NCI-H446 treated with DMSO at 0.1 percent for 48 hours (cell line): ENCODE measurements around the gene WDR49.

ENCODE experiments used
- DNase-seq: peaks from one replicate; lab custom pipeline; 2025; lab: John Stamatoyannopoulos, UW

WDR49 gene

GRCh38 chr3:167653760-167654159 lies at the start of gene WDR49:
WDR49 (minus strand) TSS chr3:167653942; CDS start chr3:167653425, 517 bp downstream.
- no peak for DNase-seq

- DNase-seq, result no peak
Observed at GRCh38 chr3:167700926-167701325, 47.2 kb upstream of the WDR49 start.

GRCh38 chr3:167700046-167700445 lies 46.3 kb upstream of the WDR49 start:
- no peak for DNase-seq

- DNase-seq, result no peak
Observed at GRCh38 chr3:167694121-167694520, 40.4 kb upstream of the WDR49 start.

- DNase-seq, result no peak
Observed at GRCh38 chr3:167691366-167691765, 37.6 kb upstream of the WDR49 start.

GRCh38 chr3:167684388-167684993 lies 30.7 kb upstream of the WDR49 start:
- peak; percentile 3 for DNase-seq

- no peak for DNase-seq
Observed at GRCh38 chr3:167679526-167679925, 25.8 kb upstream of the WDR49 start.

- no peak for DNase-seq
Observed at GRCh38 chr3:167675848-167676247, 22.1 kb upstream of the WDR49 start.

GRCh38 chr3:167673221-167673620 lies 19.5 kb upstream of the WDR49 start:
- no peak for DNase-seq

GRCh38 chr3:167671878-167672427 lies 18.2 kb upstream of the WDR49 start:
- no peak for DNase-seq

GRCh38 chr3:167669699-167670098 lies 16.0 kb upstream of the WDR49 start:
- DNase-seq, result no peak

GRCh38 chr3:167668651-167669050 lies 14.9 kb upstream of the WDR49 start:
- no peak for DNase-seq

- no peak for DNase-seq
Observed at GRCh38 chr3:167666563-167666962, 12.8 kb upstream of the WDR49 start.

- DNase-seq, result no peak
Observed at GRCh38 chr3:167662919-167663400, 9.2 kb upstream of the WDR49 start.

- no peak for DNase-seq
Observed at GRCh38 chr3:167657684-167658225, 4.0 kb upstream of the WDR49 start.

- DNase-seq, result no peak
Observed at GRCh38 chr3:167656821-167657220, 3.1 kb upstream of the WDR49 start.

GRCh38 chr3:167653155-167653554 lies 587 bp downstream of the WDR49 start:
- DNase-seq, result no peak

GRCh38 chr3:167651826-167652225 lies 1.9 kb downstream of the WDR49 start:
- DNase-seq, result no peak

- no peak for DNase-seq
Observed at GRCh38 chr3:167650459-167650858, 3.3 kb downstream of the WDR49 start.

GRCh38 chr3:167649746-167650145 lies 4.0 kb downstream of the WDR49 start:
- DNase-seq, result no peak

GRCh38 chr3:167644611-167645010 lies 9.1 kb downstream of the WDR49 start:
- DNase-seq, result no peak

GRCh38 chr3:167631471-167631870 lies 22.3 kb downstream of the WDR49 start:
- DNase-seq, result no peak

- DNase-seq, result no peak
Observed at GRCh38 chr3:167626490-167626889, 27.3 kb downstream of the WDR49 start.

GRCh38 chr3:167615030-167615429 lies 38.7 kb downstream of the WDR49 start:
- no peak for DNase-seq
